Upper lobe of left lung (tissue), 4 donors: ENCODE results near the gene CFAP97.

Source experiments
- CTCF ChIP-seq, 6 experiments: fragments of 450-650 bp in 4 of 6; fragments of 200-600 bp in 2 of 6; sonication (generic) in 2 of 6; IDR thresholded peaks; one replicate each; pipeline ENCODE4 v1.5.1; 2016 to 2019; ENCODE audit warnings: antibody characterized with exemption in 6 of 6
- EP300 ChIP-seq, 4 donors: sonication (generic); formaldehyde crosslinking; IDR thresholded peaks; one replicate each; pipeline ENCODE4 v1.5.1; 2017; ENCODE audit warnings: antibody characterized with exemption in 4 of 4, control low read depth in 2 of 4

GRCh38 chr4:185110375-185110823 lies 93.4 kb downstream of the CFAP97 start:
- no peak for TF ChIP-seq EP300 (IDR thresholded peaks at IDR 0.05)
- TF ChIP-seq CTCF (IDR thresholded peaks at IDR 0.05) = no peak
